Small intestine (tissue), 7 donors: ENCODE data around the gene SYT12. TPM values are rescaled to one million over a fixed set of nuclear protein-coding genes. Genes with fewer than 3 reads are reported as not detected.
A peak's percentile ranks its signal among the peaks of the same experiment; 100 is the strongest.

Experiments used
- DNase-seq, 2 donors: peaks; one replicate each; pipeline versions ENCODE4 v3.0.0 to v3.0.0-alpha.2; 2013
- FAIRE-seq: peaks from 2 replicates; lab custom pipeline; 2012; peaks lifted over from hg19 to GRCh38; lab: Jason Lieb, UNC
- H3K27ac ChIP-seq, 3 donors: one replicate each; pipeline ENCODE4 v1.5.1; 2013; ENCODE audit warnings: low read length in 2 of 3, mild to moderate bottlenecking in 2 of 3, control low read depth in 1 of 3, inconsistent platforms in 1 of 3, low read depth in 1 of 3, moderate library complexity in 1 of 3
- H3K27me3 ChIP-seq, 3 donors: one replicate each; pipeline ENCODE4 v1.6.1; 2013; ENCODE audit warnings: low read length in 3 of 3, inconsistent platforms in 1 of 3; ENCODE audit not compliant: control insufficient read depth in 3 of 3, insufficient read depth in 3 of 3
- H3K36me3 ChIP-seq, 3 donors: one replicate each; pipeline ENCODE4 v1.6.1; 2013; ENCODE audit warnings: low read length in 3 of 3, inconsistent platforms in 1 of 3, low read depth in 1 of 3, mild to moderate bottlenecking in 1 of 3, moderate library complexity in 1 of 3; ENCODE audit not compliant: control insufficient read depth in 3 of 3, insufficient read depth in 2 of 3
- H3K4me1 ChIP-seq, 3 donors: one replicate each; pipeline ENCODE4 v1.6.1; 2013; ENCODE audit warnings: low read length in 2 of 3, inconsistent platforms in 1 of 3, low read depth in 1 of 3, mild to moderate bottlenecking in 1 of 3, moderate library complexity in 1 of 3; ENCODE audit not compliant: control insufficient read depth in 3 of 3, insufficient read depth in 2 of 3
- H3K4me3 ChIP-seq, 3 donors: one replicate each; pipeline ENCODE4 v1.5.1; 2013; ENCODE audit warnings: low read length in 3 of 3, control low read depth in 1 of 3, inconsistent platforms in 1 of 3, low read depth in 1 of 3, mild to moderate bottlenecking in 1 of 3, moderate library complexity in 1 of 3
- H3K9me3 ChIP-seq, 2 donors: one replicate each; pipeline ENCODE4 v1.6.1; 2013; ENCODE audit warnings: low read depth in 1 of 2, low read length in 1 of 2; ENCODE audit not compliant: control insufficient read depth in 2 of 2, insufficient read depth in 1 of 2
- WGBS, 3 donors: extraction: QIAGEN DNeasy Blood & Tissue Kit; methylation state at CpG; one replicate each; pipeline ENCODE4 v1.1.7; 2013; 5-methylcytosine and 5-hydroxymethylcytosine counted together
- polyA plus RNA-seq, 4 donors: library from polyadenylated mRNA; stranded (reverse) in 3 of 4; unstranded in 1 of 4; fragments of 200-250 nt in 3 of 4; fragments of 120-200 nt in 1 of 4; gene quantifications; one replicate each; pipeline versions ENCODE4 v1.2.1 to v1.2.3, GENCODE V29; 2013
- donor health status: healthy with polysubstance abuse.
- donor health status: control.
- donor health status: control.
- donor health status: Bipolar disorder and iron deficiency.
- donor health status: healthy.

SYT12 gene
- polyA plus RNA-seq, 4 donors, result 0.01 to 3.1 (median 0.25) TPM

GRCh38 chr11:67027483-67027930 is 4.6 kb downstream of the SYT12 start:
- Histone ChIP-seq H3K27me3 (peaks cover 0 to 48% (median 12%) of the 10 kb centered on the region in 3 donors), H3K4me3 (no peak overlapping the region), H3K27ac (peak overlapping the region in 1 of 3 donors; percentile 6), H3K4me1 (peaks cover 2 to 6% (median 5%) of the 10 kb centered on the region in 3 donors), H3K9me3 (no peaks in the 10 kb centered on the region), H3K36me3 (no peaks in the 10 kb centered on the region)
- FAIRE-seq, result no peak
- peak; percentile 12 to 81 for DNase-seq
- 26 to 65% (median 34%) methylated on average over 12 of the region's 12 CpGs for WGBS, 3 donors

DNA sequence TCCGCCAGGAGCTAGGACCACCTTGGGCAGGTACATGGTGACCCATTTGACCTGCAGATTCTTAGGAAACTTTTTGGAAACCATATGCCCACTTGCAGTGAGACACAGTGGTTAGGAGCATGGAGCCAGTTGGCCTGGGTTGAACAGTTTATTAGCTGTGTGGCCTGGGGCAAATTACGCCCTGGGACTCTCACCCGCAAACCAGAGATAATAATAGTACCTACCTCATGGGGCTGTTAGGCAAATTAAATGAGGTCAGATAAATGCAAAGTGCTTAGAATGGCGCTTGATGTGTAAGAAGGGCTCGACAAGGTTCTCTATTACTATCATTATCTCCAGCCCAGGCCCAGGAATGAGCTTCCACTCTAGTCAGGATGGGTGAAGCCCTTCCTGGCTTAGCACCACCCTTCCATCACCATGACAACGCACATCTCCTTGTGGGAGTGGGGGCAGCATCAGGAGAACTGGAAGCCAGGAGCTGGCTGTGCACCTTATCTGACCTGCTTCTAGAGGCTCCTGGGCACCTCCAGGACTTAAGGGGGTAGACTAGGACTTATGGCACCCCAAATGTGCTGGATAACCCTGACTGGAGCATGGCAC is 5.1 kb downstream of the SYT12 start:
- FAIRE-seq, result no peak
- no peak overlapping the region for H3K4me3 ChIP-seq

DNA sequence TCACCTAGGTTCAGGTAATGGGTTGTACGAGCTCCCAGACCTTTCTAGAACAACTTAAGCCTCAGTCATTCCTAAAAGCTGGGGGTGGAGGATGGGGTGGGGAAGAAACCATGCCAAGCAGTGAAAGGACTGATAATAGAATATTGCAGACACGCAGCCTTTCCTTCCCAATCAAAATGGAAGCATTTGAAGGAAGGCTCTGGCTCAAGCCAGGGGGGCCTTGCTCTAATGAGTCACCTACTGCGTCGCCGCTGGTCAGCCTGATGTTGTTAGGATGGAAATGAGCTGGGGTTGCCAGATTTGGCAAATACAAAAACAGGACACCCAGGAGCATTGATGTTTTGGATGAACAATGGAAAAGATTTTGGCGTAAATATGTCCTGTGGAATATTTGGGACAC is 6.2 kb downstream of the SYT12 start:
- Histone ChIP-seq H3K4me1 (peaks cover 0 to 2% (median 2%) of the 10 kb centered on the region in 3 donors), H3K9me3 (no peaks in the 10 kb centered on the region), H3K4me3 (no peak overlapping the region), H3K27me3 (peaks cover 0 to 35% (median 9%) of the 10 kb centered on the region in 3 donors), H3K36me3 (no peaks in the 10 kb centered on the region), H3K27ac (no peak overlapping the region)
- DNase-seq (no peak), FAIRE-seq (no peak)
- 82 to 87% (median 83%) methylated on average over 6 of the region's 6 CpGs for WGBS, 3 donors

More for the DNA sequence above, 5.1 kb downstream of the SYT12 start:
- peaks cover 0 to 5% (median 2%) of the 10 kb centered on the region in 3 donors for H3K4me1 ChIP-seq
- 37 to 71% (median 45%) methylated on average over 6 of the region's 6 CpGs for WGBS, 3 donors
- peak in 1 of 2 donors; percentile 62 for DNase-seq
- peak overlapping the region in 1 of 3 donors; percentile 39 for H3K27ac ChIP-seq
- no peaks in the 10 kb centered on the region for H3K9me3 ChIP-seq
- no peaks in the 10 kb centered on the region for H3K36me3 ChIP-seq
- peaks cover 0 to 43% (median 12%) of the 10 kb centered on the region in 3 donors for H3K27me3 ChIP-seq

DNA sequence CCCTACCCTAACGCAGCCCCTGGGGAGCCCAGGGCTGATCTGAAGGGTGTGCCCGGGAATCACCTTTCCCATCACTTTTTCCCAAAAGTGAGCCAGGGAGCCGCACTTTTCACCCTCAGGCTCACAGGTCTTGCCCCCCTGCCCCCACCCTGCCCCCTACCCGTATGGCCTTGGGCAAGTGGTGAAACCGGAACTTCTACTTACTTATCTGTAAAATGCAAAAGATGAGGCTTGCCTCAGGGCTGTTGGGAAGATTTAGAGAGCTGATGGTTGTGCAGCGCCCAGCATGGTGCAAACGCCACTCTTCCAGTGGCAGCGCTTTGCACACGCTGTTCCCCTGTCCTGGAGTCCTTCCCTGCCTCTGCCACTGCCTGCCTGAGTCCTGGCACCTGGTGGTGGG is 8.0 kb downstream of the SYT12 start:
- Histone ChIP-seq H3K36me3 (no peaks in the 10 kb centered on the region), H3K27ac (no peak overlapping the region), H3K4me1 (peaks cover 0 to 2% (median 0%) of the 10 kb centered on the region in 3 donors), H3K4me3 (no peak overlapping the region), H3K9me3 (no peaks in the 10 kb centered on the region), H3K27me3 (peaks cover 0 to 21% (median 0%) of the 10 kb centered on the region in 3 donors)
- WGBS, 3 donors, result 36 to 59% (median 39%) methylated on average over 9 of the region's 9 CpGs
- no peak for DNase-seq
- FAIRE-seq, result no peak

- H3K36me3 ChIP-seq, result no peaks in the 10 kb centered on the region
- peaks cover 0 to 2% (median 0%) of the 10 kb centered on the region in 3 donors for H3K4me1 ChIP-seq
- DNase-seq (no peak), FAIRE-seq (no peak)
- H3K27ac ChIP-seq, result no peak overlapping the region
- H3K27me3 ChIP-seq, result peaks cover 0 to 15% (median 0%) of the 10 kb centered on the region in 3 donors
- no peak overlapping the region for H3K4me3 ChIP-seq
- no peaks in the 10 kb centered on the region for H3K9me3 ChIP-seq
- 69 to 78% (median 76%) methylated on average over 23 of the region's 23 CpGs for WGBS, 3 donors
Observed at GRCh38 chr11:67031791-67032561, 9.0 kb downstream of the SYT12 start.

DNA sequence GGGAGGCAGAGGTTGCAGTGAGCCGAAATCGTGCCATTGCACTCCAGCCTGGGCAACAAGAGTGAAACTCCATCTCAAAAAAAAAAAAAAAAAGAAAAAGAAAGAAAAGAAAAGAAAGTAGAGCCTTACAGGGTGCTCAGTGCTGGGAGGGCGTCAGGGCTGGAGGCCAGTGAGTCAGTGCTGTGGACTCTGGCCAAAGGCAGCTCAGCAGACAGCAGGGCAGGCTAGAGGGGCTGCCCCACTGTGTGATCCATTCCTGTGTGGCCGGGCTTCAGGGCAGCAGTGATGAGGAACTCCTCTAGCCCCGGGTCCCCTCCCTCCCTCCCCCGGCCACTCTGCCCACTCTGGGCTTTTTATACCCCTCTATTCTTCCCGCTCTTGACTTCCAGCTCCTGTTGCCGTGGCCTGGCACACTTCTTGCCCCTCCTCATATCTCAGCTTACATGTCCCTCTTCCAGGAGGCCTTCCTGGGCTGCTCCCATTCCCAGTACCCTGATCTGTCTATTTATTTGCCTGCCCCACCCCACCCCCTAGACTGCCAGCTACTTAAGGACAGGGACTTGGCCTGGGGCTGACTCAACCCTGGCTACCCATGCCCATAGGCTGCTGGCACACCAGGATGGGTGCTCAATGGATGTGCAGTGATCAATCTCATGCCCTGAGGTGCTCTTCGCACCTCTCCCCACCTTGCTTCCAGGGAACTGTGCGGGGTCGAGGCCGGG is 10.1 kb downstream of the SYT12 start:
- H3K4me1 ChIP-seq, result no peaks in the 10 kb centered on the region
- FAIRE-seq (no peak), DNase-seq (peak; percentile 23 to 30)
- H3K27me3 ChIP-seq, result peaks cover 0 to 14% (median 0%) of the 10 kb centered on the region in 3 donors
- H3K4me3 ChIP-seq, result no peak overlapping the region
- H3K9me3 ChIP-seq, result no peaks in the 10 kb centered on the region
- no peaks in the 10 kb centered on the region for H3K36me3 ChIP-seq
- 66 to 70% (median 70%) methylated on average over 10 to 12 of the region's 12 CpGs for WGBS, 3 donors
- H3K27ac ChIP-seq, result no peak overlapping the region

GRCh38 chr11:67033661-67034166 is 10.8 kb downstream of the SYT12 start:
- Histone ChIP-seq H3K4me1 (no peaks in the 10 kb centered on the region), H3K4me3 (no peak overlapping the region), H3K27me3 (peaks cover 0 to 14% (median 0%) of the 10 kb centered on the region in 3 donors), H3K9me3 (no peaks in the 10 kb centered on the region), H3K36me3 (no peaks in the 10 kb centered on the region), H3K27ac (no peak overlapping the region)
- 68 to 84% (median 69%) methylated on average over 8 of the region's 8 CpGs for WGBS, 3 donors
- DNase-seq (no peak), FAIRE-seq (no peak)

GRCh38 chr11:67034350-67034749 is 11.4 kb downstream of the SYT12 start:
- WGBS, 3 donors, result 75 to 85% (median 83%) methylated on average over 6 of the region's 6 CpGs
- Histone ChIP-seq H3K27me3 (peaks cover 0 to 9% (median 0%) of the 10 kb centered on the region in 3 donors), H3K36me3 (no peaks in the 10 kb centered on the region), H3K27ac (no peak overlapping the region), H3K9me3 (no peaks in the 10 kb centered on the region), H3K4me1 (no peaks in the 10 kb centered on the region), H3K4me3 (no peak overlapping the region)
- FAIRE-seq (no peak), DNase-seq (no peak)
